Stimulated activated naive B cell treated with anti-CD40 and anti-IgM and Interleukin-4, amounts not matched to agents 10 μg/mL and 1 μg/mL and 100 μg/mL, for 72 hours (primary cell): ENCODE results near the gene RITA1.
A peak's percentile ranks its signal among the peaks of the same experiment; 100 is the strongest.

Source experiments
- ATAC-seq, 2 donors: fragments of 150-1000 bp; cut with Tn5 transposase; replicated peaks; 2 replicates each; pipeline ENCODE4 v1.10.0; 2021; ENCODE audit warnings: moderate library complexity in 1 of 2
- DNase-seq: peaks from one replicate; pipeline ENCODE4 v3.0.0; 2021
- H3K27ac Mint-ChIP-seq: one replicate; pipeline ENCODE4 v1.8.0; 2022; ENCODE audit warnings: mild to moderate bottlenecking, mixed read lengths
- H3K27me3 Mint-ChIP-seq, 2 donors: one replicate each; pipeline ENCODE4 v1.8.0; 2022; ENCODE audit warnings: mixed read lengths in 2 of 2
- H3K36me3 Mint-ChIP-seq, 2 donors: one replicate each; pipeline ENCODE4 v1.8.0; 2022; ENCODE audit warnings: mixed read lengths in 2 of 2, mild to moderate bottlenecking in 1 of 2
- H3K4me1 Mint-ChIP-seq, 2 donors: one replicate each; pipeline ENCODE4 v1.8.0; 2022; ENCODE audit warnings: mixed read lengths in 2 of 2, mild to moderate bottlenecking in 1 of 2
- H3K4me3 Mint-ChIP-seq, 2 donors: one replicate each; pipeline ENCODE4 v1.8.0; 2022; ENCODE audit warnings: mild to moderate bottlenecking in 2 of 2, mixed read lengths in 2 of 2, moderate library complexity in 1 of 2
- H3K9me3 Mint-ChIP-seq, 2 donors: one replicate each; pipeline ENCODE4 v1.8.0; 2022; ENCODE audit warnings: mixed read lengths in 2 of 2, mild to moderate bottlenecking in 1 of 2

RITA1 gene

GRCh38 chr12:113231235-113232088 lies 45.9 kb downstream of the RITA1 start:
- DNase-seq (no peak), ATAC-seq (no peak)
- peak overlapping the region in 1 of 2 donors; percentile 37 for H3K4me3 Mint-ChIP-seq
- no peaks in the 10 kb centered on the region for H3K27me3 Mint-ChIP-seq
- peaks cover 75 to 91% of the 10 kb centered on the region in 2 donors for H3K36me3 Mint-ChIP-seq
- peaks cover 61 to 95% of the 10 kb centered on the region in 2 donors for H3K4me1 Mint-ChIP-seq
- peak overlapping the region; percentile 99 for H3K27ac Mint-ChIP-seq
- H3K9me3 Mint-ChIP-seq, result no peaks in the 10 kb centered on the region

- no peaks in the 10 kb centered on the region for H3K9me3 Mint-ChIP-seq
- ATAC-seq (no peak), DNase-seq (no peak)
- peak overlapping the region; percentile 99 for H3K27ac Mint-ChIP-seq
- H3K36me3 Mint-ChIP-seq, result peaks cover 71 to 91% of the 10 kb centered on the region in 2 donors
- H3K4me1 Mint-ChIP-seq, result peaks cover 62 to 95% of the 10 kb centered on the region in 2 donors
- peak overlapping the region; percentile 68 to 74 for H3K4me3 Mint-ChIP-seq
- H3K27me3 Mint-ChIP-seq, result no peaks in the 10 kb centered on the region
Measured at GRCh38 chr12:113232089-113232839, 46.7 kb downstream of the RITA1 start.

- Mint-ChIP-seq H3K27ac (peak overlapping the region; percentile 99), H3K9me3 (no peaks in the 10 kb centered on the region), H3K27me3 (no peaks in the 10 kb centered on the region), H3K4me1 (peaks cover 62 to 95% of the 10 kb centered on the region in 2 donors), H3K36me3 (peaks cover 68 to 89% of the 10 kb centered on the region in 2 donors), H3K4me3 (peak overlapping the region; percentile 68 to 74)
- ATAC-seq, result peak; percentile 77
- peak; percentile 91 for DNase-seq
Measured at GRCh38 chr12:113232840-113233585, 47.5 kb downstream of the RITA1 start.

- ATAC-seq, result no peak
- Mint-ChIP-seq H3K4me1 (peaks cover 60 to 93% of the 10 kb centered on the region in 2 donors), H3K27me3 (no peaks in the 10 kb centered on the region), H3K4me3 (no peak overlapping the region), H3K27ac (peak overlapping the region; percentile 99), H3K9me3 (no peaks in the 10 kb centered on the region), H3K36me3 (peaks cover 60 to 85% of the 10 kb centered on the region in 2 donors)
- DNase-seq, result no peak
Measured at GRCh38 chr12:113233967-113234366, 48.4 kb downstream of the RITA1 start.

GRCh38 chr12:113234483-113234882 lies 49.0 kb downstream of the RITA1 start:
- peak overlapping the region; percentile 79 for H3K27ac Mint-ChIP-seq
- H3K4me3 Mint-ChIP-seq, result no peak overlapping the region
- no peaks in the 10 kb centered on the region for H3K9me3 Mint-ChIP-seq
- H3K4me1 Mint-ChIP-seq, result peaks cover 62 to 93% of the 10 kb centered on the region in 2 donors
- no peak for ATAC-seq
- no peak for DNase-seq
- peaks cover 57 to 87% of the 10 kb centered on the region in 2 donors for H3K36me3 Mint-ChIP-seq
- no peaks in the 10 kb centered on the region for H3K27me3 Mint-ChIP-seq

- Mint-ChIP-seq H3K4me3 (peak overlapping the region in 1 of 2 donors; percentile 45), H3K4me1 (peaks cover 64 to 94% of the 10 kb centered on the region in 2 donors), H3K27ac (peak overlapping the region; percentile 90), H3K27me3 (no peaks in the 10 kb centered on the region), H3K9me3 (no peaks in the 10 kb centered on the region), H3K36me3 (peaks cover 58 to 87% of the 10 kb centered on the region in 2 donors)
- no peak for ATAC-seq
- DNase-seq, result no peak
Measured at GRCh38 chr12:113235976-113236375, 50.5 kb downstream of the RITA1 start.

GRCh38 chr12:113236539-113237399 lies 51.2 kb downstream of the RITA1 start:
- Mint-ChIP-seq H3K9me3 (no peaks in the 10 kb centered on the region), H3K36me3 (peaks cover 54 to 87% of the 10 kb centered on the region in 2 donors), H3K27ac (peak overlapping the region; percentile 90), H3K4me1 (peaks cover 64 to 97% of the 10 kb centered on the region in 2 donors), H3K27me3 (no peaks in the 10 kb centered on the region), H3K4me3 (no peak overlapping the region)
- DNase-seq (no peak), ATAC-seq (no peak)

- Mint-ChIP-seq H3K36me3 (peaks cover 56 to 89% of the 10 kb centered on the region in 2 donors), H3K27ac (peak overlapping the region; percentile 90)
- ATAC-seq, result no peak
Measured at GRCh38 chr12:113237748-113238147, 52.2 kb downstream of the RITA1 start.

GRCh38 chr12:113238309-113238708 lies 52.8 kb downstream of the RITA1 start:
- no peak overlapping the region for H3K4me3 Mint-ChIP-seq
- DNase-seq (no peak), ATAC-seq (no peak)
- H3K27me3 Mint-ChIP-seq, result no peaks in the 10 kb centered on the region
- peaks cover 55 to 84% of the 10 kb centered on the region in 2 donors for H3K36me3 Mint-ChIP-seq
- peak overlapping the region; percentile 31 for H3K27ac Mint-ChIP-seq
- H3K9me3 Mint-ChIP-seq, result no peaks in the 10 kb centered on the region
- H3K4me1 Mint-ChIP-seq, result peaks cover 50 to 81% of the 10 kb centered on the region in 2 donors

More at GRCh38 chr12:113237748-113238147, 52.2 kb downstream of the RITA1 start:
- Mint-ChIP-seq H3K4me3 (peak overlapping the region in 1 of 2 donors; percentile 8), H3K4me1 (peaks cover 56 to 87% of the 10 kb centered on the region in 2 donors), H3K9me3 (no peaks in the 10 kb centered on the region), H3K27me3 (no peaks in the 10 kb centered on the region)
- no peak for DNase-seq

GRCh38 chr12:113239288-113239771 lies 53.8 kb downstream of the RITA1 start:
- ATAC-seq, result peak; percentile 65 to 77
- DNase-seq, result no peak
- H3K27me3 Mint-ChIP-seq, result no peaks in the 10 kb centered on the region
- H3K4me1 Mint-ChIP-seq, result peaks cover 45 to 77% of the 10 kb centered on the region in 2 donors
- H3K36me3 Mint-ChIP-seq, result peaks cover 54 to 81% of the 10 kb centered on the region in 2 donors
- H3K27ac Mint-ChIP-seq, result peak overlapping the region; percentile 88
- no peaks in the 10 kb centered on the region for H3K9me3 Mint-ChIP-seq
- no peak overlapping the region for H3K4me3 Mint-ChIP-seq

GRCh38 chr12:113239811-113240331 lies 54.4 kb downstream of the RITA1 start:
- Mint-ChIP-seq H3K27ac (peak overlapping the region; percentile 88), H3K4me3 (no peak overlapping the region), H3K9me3 (no peaks in the 10 kb centered on the region), H3K4me1 (peaks cover 48 to 77% of the 10 kb centered on the region in 2 donors), H3K27me3 (no peaks in the 10 kb centered on the region), H3K36me3 (peaks cover 57 to 82% of the 10 kb centered on the region in 2 donors)
- DNase-seq (no peak), ATAC-seq (no peak)

- H3K27me3 Mint-ChIP-seq, result no peaks in the 10 kb centered on the region
- H3K27ac Mint-ChIP-seq, result peak overlapping the region; percentile 42
- H3K36me3 Mint-ChIP-seq, result peaks cover 56 to 79% of the 10 kb centered on the region in 2 donors
- no peaks in the 10 kb centered on the region for H3K9me3 Mint-ChIP-seq
- no peak for DNase-seq
- H3K4me3 Mint-ChIP-seq, result no peak overlapping the region
- ATAC-seq, result peak; percentile 58 to 73
- peaks cover 45 to 74% of the 10 kb centered on the region in 2 donors for H3K4me1 Mint-ChIP-seq
Measured at GRCh38 chr12:113240395-113240794, 54.9 kb downstream of the RITA1 start.
